Ovary (tissue), 3 donors: ENCODE results near the gene DTD1.

Source experiments
- EP300 ChIP-seq: sonication (generic); formaldehyde crosslinking; IDR thresholded peaks from one replicate; pipeline ENCODE4 v1.6.1; 2017; ENCODE audit warnings: antibody characterized with exemption
- POLR2A ChIP-seq: fragments of 450-650 bp; IDR thresholded peaks from one replicate; pipeline ENCODE4 v1.6.1; 2017; ENCODE audit warnings: antibody characterized with exemption, mild to moderate bottlenecking, moderate library complexity
- TF ChIP-seq, protein P1 (sequence below), 3 donors: fragments of 450-650 bp in 2 of 3; fragments of 200-600 bp in 1 of 3; IDR thresholded peaks; one replicate each; pipeline versions ENCODE4 v1.5.1 to v1.8.0; 2016 to 2022; ENCODE audit warnings: antibody characterized with exemption in 3 of 3, mild to moderate bottlenecking in 1 of 3
- donor health status: DM: no; HTN: no; CAD: no.

DNA sequence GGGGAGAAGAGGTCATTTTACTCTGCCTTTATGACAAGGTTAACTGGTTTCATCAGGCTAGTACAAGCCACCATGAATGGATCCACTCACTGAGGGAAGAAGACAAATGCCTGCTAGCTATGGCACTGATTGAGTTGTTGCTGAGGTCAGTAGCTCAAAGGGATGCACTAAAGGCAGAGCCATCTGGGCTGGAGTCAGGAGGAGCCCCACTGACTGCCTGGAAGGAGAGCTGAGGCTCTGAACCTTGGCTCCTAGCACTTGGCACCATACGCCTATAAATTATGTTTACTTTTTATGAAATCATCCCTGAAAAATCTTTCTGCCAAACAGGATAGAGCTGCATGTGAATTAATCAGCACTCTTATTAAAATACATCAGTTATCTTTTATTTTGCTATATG lies 104.6 kb downstream of the DTD1 start:
- TF ChIP-seq, protein P1, sequence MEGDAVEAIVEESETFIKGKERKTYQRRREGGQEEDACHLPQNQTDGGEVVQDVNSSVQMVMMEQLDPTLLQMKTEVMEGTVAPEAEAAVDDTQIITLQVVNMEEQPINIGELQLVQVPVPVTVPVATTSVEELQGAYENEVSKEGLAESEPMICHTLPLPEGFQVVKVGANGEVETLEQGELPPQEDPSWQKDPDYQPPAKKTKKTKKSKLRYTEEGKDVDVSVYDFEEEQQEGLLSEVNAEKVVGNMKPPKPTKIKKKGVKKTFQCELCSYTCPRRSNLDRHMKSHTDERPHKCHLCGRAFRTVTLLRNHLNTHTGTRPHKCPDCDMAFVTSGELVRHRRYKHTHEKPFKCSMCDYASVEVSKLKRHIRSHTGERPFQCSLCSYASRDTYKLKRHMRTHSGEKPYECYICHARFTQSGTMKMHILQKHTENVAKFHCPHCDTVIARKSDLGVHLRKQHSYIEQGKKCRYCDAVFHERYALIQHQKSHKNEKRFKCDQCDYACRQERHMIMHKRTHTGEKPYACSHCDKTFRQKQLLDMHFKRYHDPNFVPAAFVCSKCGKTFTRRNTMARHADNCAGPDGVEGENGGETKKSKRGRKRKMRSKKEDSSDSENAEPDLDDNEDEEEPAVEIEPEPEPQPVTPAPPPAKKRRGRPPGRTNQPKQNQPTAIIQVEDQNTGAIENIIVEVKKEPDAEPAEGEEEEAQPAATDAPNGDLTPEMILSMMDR (IDR thresholded peaks at IDR 0.05): no peak
- no peak for TF ChIP-seq EP300
- TF ChIP-seq POLR2A: no peak
